Measurements from ENCODE around the gene NT5C2.

DNA sequence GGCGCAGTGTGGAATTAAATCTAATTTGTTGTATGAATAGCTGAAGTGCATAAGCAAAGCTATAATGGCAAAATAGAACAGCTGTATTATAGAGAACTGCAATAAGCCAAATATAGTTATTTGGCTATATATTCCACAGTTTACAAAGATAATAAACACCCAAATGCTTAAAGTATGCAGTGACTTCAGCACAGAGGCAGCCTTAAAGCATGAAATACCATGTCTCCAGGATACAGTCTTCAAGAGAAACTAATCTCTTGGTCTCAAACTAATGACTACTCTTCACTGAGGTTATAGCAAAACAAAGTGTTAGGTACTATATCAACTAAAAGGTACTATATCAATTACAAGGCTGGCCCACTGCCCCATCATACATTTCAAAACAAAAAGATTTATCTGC, 48.0 kb downstream of the NT5C2 start:
- TF ChIP-seq, protein P1, sequence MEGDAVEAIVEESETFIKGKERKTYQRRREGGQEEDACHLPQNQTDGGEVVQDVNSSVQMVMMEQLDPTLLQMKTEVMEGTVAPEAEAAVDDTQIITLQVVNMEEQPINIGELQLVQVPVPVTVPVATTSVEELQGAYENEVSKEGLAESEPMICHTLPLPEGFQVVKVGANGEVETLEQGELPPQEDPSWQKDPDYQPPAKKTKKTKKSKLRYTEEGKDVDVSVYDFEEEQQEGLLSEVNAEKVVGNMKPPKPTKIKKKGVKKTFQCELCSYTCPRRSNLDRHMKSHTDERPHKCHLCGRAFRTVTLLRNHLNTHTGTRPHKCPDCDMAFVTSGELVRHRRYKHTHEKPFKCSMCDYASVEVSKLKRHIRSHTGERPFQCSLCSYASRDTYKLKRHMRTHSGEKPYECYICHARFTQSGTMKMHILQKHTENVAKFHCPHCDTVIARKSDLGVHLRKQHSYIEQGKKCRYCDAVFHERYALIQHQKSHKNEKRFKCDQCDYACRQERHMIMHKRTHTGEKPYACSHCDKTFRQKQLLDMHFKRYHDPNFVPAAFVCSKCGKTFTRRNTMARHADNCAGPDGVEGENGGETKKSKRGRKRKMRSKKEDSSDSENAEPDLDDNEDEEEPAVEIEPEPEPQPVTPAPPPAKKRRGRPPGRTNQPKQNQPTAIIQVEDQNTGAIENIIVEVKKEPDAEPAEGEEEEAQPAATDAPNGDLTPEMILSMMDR (IDR thresholded peaks at IDR 0.05) = no peak
- TF ChIP-seq ZFX (IDR thresholded peaks at IDR 0.05; ENCODE audit: borderline replicate concordance) = no peak
